Stimulated activated CD4-positive, alpha-beta T cell treated with anti-CD3 and anti-CD28 coated beads, Interleukin-15, amount 100 ng/mL, for 24 hours (primary cell): ENCODE measurements around the gene CLDN2.
"Not testable (repeated sequence)": the region's sequence is repeated elsewhere in the genome, so short reads cannot be mapped to it uniquely, and the experiment has no call there.

Experiments used
- DNase-seq: peaks from one replicate; pipeline ENCODE4 v3.0.0-alpha.2; 2020

Gene CLDN2

DNA sequence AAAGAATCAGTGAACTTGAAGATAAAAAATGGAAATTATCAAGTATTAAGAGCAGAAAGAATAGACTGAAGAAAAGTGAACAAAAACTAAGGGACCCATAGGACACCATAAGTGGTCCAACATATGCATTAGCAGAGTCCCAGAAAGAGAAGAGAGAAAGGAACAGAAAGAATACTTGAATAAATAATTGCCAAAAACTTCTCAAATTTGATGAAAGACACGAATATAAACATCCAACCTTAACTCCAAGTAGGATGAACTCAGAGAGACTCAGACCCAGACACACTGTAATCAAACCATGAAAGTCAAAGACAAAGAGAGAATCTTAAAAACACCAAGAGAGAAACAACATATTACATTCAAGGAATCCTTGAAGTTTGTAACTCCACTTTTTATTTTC is 44.1 kb downstream of the CLDN2 start:
- DNase-seq, result no peak

DNA sequence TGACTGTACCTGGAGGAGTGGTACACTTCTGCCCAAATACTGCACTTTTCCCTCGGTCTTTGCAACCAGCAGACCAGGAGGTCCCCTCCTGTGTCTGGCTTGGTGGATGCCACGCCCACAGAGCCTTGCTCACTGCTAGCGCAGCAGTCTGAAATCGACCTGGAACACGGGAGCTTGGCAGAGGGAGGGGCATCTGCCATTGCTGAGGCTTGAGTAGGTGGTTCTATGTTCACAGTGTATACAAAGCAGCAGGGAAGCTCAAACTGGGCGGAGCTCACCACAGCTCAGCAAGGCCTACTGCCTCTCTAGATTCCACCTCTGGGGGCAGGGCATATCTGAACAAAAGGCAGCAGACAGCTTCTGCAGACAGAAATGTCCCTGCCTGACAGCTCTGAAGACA is 46.3 kb downstream of the CLDN2 start:
- not testable (repeated sequence) for DNase-seq

DNA sequence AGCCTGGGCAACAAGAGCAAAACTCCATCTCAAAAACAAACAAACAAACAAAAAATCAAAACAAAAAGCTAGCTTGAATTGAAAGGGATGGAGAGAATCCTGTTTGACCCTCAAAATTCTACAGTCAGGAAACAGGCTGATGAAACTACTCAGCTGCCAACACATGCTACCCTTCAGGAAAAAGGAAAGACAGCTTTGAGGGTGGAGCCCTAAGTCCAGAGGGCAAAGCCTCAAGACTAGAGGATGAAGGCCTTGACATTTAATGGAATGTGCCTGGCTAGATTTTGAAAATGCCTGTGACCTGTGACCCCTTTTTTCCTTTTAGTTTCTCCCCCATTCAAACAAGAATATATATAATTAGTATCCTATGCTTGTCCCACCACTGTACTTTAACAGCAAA is 52.7 kb downstream of the CLDN2 start:
- DNase-seq, result no peak

DNA sequence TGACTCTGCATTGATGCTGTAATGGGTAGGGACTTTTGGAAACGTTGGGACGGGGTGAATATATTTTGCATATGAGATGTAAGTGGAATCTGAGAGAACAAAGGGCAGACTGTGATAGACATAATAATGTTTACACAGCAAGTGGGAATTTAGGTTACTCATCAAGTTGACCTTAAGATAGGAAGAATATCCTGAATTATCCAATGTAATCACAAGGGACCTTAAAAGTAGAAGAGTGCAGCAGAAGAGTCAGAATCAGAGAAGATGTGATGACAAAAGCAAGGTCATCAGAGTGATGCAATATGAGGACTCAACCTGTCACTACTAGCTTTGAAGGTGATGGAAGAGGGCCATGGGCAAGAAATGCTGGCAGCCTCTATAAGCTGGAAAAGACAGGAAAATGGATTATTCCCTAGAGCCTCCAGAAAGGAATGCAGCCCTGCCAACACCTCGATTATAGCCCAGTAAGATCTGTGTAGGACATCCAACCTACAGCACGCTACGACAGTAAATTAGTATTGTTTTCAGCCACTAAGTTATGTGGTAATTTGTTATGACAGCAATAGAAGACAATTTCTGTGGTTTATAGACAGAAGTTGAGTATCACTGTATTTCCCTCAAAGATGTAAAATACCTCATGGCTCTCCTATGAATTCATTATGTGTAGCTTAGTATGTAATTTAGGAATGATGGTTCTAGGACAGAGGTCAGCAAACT is 53.4 kb downstream of the CLDN2 start:
- no peak for DNase-seq

DNA sequence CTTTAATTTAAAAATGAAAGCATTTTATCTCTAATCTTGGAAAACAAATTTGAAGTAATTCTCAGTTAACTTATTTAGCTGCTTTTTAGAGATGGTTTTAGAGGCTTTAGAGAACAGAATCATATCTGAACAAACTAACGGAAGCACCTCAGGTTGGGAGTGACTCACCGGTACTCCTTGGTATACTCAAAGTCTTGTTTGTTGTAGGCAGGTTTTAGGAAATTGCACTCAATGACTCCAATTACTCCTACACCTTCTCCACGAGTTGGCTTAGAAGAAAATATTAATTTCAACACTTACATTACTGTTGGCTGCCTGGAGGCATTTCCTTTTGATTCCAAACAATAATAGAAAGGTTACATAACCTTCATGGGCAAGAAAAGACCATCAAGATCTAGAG is 56.2 kb downstream of the CLDN2 start:
- no peak for DNase-seq
